Mesangial cell (primary cell): ENCODE measurements around the gene DNAJB4. TPM values are rescaled to one million over a fixed set of nuclear protein-coding genes. Genes with fewer than 3 reads are reported as not detected.

ENCODE experiments used
- total RNA-seq: library from RNA; depleted of rRNA; stranded (reverse); fragments of >200 nt; gene quantifications from 2 replicates; pipeline ENCODE4 v1.2.3, GENCODE V29; 2015

Gene DNAJB4
- 9.5 and 13.4 TPM in 2 replicates for total RNA-seq

DNA sequence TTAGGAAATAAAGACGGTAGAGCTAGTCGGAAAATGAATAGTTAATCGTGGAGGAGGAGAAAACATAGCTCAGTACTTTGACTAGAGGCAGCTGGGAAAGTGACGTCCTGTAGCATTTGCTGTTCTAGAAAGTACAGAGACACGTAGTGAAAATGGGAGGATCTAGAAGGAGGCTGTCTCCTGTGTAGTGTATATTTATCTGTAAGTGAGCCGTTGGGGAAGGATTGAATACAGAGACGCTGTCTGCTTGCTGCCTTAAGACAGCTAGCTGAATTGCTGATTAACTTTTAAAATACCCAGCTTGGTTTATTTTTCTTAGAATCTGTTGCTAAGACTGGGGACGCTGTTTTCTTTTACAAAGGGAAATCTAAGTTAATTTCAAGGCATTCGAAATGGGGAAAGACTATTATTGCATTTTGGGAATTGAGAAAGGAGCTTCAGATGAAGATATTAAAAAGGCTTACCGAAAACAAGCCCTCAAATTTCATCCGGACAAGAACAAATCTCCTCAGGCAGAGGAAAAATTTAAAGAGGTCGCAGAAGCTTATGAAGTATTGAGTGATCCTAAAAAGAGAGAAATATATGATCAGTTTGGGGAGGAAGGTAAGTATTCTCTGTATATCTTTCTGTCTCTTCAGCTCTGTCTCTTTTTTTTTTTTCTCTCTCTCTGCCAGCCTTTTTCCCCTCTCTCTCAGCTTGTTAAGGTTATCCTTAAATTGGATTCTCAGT lies at the start of gene DNAJB4:
DNAJB4 (plus strand) TSS at position 221 of the 729 bp plus-strand sequence; CDS start at position 393, 172 bp downstream.

DNA sequence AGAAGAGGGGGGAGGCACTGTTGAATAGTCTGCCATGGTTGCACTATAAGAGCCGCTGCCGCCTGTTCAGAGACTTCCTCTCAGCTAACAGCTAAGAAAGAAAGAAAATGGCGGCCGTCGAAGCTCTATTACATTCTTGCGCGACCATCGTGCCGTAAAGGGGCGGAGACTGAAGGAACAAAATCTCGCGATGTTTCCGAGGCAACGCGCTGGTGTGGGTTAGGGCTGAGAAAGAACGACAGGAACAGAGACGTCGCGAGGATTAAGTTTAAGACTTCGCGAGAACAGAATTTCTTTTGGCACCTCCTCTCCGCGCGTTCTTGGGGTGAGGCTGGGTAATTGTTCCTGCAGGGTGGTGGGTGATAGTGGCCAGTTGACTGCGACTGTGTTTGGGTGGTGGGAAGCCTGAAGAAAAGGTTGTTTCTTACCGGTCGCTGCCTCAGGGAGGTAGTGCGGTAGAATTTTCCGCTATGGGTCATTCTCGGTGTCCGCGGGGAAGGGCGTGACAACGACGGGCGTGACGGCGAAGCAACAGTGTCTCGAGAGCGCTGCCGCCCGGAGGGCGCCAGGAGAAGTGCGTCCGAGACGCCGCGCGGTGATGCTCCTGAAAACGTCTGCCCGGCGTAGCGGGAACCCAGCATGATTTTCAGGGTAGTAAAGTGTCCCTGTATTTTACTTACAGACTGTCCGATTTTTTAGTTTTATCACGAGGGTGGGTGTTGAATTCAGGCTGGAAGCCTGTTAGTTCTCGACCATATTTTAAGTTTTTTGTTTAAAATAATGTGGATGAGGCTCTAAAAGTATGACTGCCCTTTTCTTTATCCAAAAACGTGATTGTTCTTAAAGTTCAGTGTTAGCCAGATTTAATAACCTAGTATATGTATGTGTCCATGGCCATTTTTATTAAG lies 25.5 kb upstream of the DNAJB4 start, which contains the start of gene FUBP1:
FUBP1 (minus strand) TSS at position 104 of the 908 bp plus-strand sequence; CDS start at position 36, 68 bp downstream.

DNA sequence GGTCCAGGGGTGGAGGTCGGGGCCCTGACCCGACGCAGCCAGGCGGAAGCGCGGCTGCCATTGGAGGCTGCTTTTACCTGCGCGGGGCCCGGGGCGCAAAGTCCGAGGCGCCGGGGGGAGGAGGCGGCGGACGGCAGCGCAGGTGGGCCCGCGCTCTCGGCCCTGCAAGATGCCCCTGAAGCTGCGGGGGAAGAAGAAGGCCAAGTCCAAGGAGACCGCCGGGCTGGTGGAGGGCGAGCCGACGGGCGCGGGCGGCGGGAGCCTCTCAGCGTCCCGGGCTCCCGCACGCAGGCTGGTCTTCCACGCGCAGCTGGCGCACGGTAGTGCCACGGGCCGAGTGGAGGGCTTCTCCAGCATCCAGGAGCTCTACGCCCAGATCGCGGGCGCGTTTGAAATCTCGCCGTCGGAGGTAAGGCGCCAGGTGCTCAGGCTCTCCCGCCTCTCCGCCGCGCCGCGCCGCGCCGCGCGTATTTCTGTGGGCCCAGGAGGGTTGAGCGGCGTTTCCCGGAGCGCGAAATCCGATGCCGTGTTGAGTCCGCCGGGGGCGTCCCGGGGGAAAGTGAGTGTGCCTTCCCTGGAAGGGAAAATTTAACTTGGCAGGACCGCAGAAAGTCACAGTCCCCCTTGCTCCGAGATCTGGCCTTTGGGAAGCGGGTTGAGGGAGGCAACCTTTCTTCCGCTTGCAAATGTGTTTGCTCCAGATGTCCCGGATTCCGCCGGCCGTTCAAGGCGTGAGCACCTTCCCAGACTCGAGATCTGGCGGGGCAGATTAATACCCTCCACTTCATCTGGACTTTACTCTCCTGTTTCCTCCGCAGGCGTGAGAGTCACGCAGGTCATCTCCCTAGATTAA lies 41.4 kb downstream of the DNAJB4 start, which contains the start of gene GIPC2:
GIPC2 (plus strand) TSS at position 41 of the 853 bp plus-strand sequence; CDS start at position 170, 129 bp downstream.

Other genes starting within 250 kb of the DNAJB4 start
- 28.4 and 29.9 TPM in 2 replicates for gene USP33, start 245.1 kb upstream of the DNAJB4 start, total RNA-seq
- 5.5 and 7.1 TPM in 2 replicates for gene MIGA1, start 225.3 kb upstream of the DNAJB4 start, total RNA-seq
- 1.3 and 3.1 TPM in 2 replicates for gene NEXN, start 116.3 kb upstream of the DNAJB4 start, total RNA-seq
- 64.7 and 102 TPM in 2 replicates for gene FUBP1, start 25.9 kb upstream of the DNAJB4 start, total RNA-seq
- 0.25 and 0.49 TPM in 2 replicates for gene GIPC2, start 41.0 kb downstream of the DNAJB4 start, total RNA-seq